Mesendoderm (in vitro differentiated cells): Measurements from ENCODE around the gene RPS6KL1.

Experiments used
- DNase-seq: peaks from one replicate; pipeline ENCODE4 v3.0.0; 2013
- H2AK5ac ChIP-seq: 2 replicates; pipeline ENCODE4 v1.6.1; 2013; ENCODE audit warnings: low read length, inconsistent platforms
- H2BK120ac ChIP-seq: 2 replicates; pipeline ENCODE4 v1.6.1; 2013; ENCODE audit warnings: low read depth, mild to moderate bottlenecking, low read length, moderate library complexity, mixed read lengths
- H2BK15ac ChIP-seq: replicated peaks from 2 replicates; pipeline ENCODE4 v1.6.1; 2013; ENCODE audit warnings: low read depth, mild to moderate bottlenecking, moderate library complexity
- H2BK5ac ChIP-seq: 2 replicates; pipeline ENCODE4 v1.6.1; 2013; ENCODE audit warnings: low read length, inconsistent platforms
- H3K18ac ChIP-seq: 2 replicates; pipeline ENCODE4 v1.6.1; 2013; ENCODE audit warnings: mild to moderate bottlenecking, low read length, mixed read lengths
- H3K23ac ChIP-seq: one replicate; pipeline ENCODE4 v1.6.1; 2013; ENCODE audit warnings: low read length
- H3K27ac ChIP-seq: 2 replicates; pipeline ENCODE4 v1.5.1; 2013; ENCODE audit warnings: low read depth, mild to moderate bottlenecking, inconsistent platforms, low read length, moderate library complexity
- H3K27me3 ChIP-seq: 2 replicates; pipeline ENCODE4 v1.6.1; 2013; ENCODE audit warnings: low read length, control low read depth, mild to moderate bottlenecking, inconsistent platforms; ENCODE audit not compliant: insufficient read depth, poor library complexity
- H3K36me3 ChIP-seq: 2 replicates; pipeline ENCODE4 v1.6.1; 2013; ENCODE audit warnings: low read length, inconsistent platforms; ENCODE audit not compliant: control insufficient read depth, insufficient read depth
- H3K4ac ChIP-seq: one replicate; pipeline ENCODE4 v1.6.1; 2013; ENCODE audit warnings: low read depth, mild to moderate bottlenecking, low read length, moderate library complexity
- H3K4me1 ChIP-seq: 2 replicates; pipeline ENCODE4 v1.6.1; 2013; ENCODE audit warnings: low read depth, low read length, inconsistent platforms; ENCODE audit not compliant: control insufficient read depth
- H3K4me2 ChIP-seq: 2 replicates; pipeline ENCODE4 v1.6.1; 2013; ENCODE audit warnings: low read length
- H3K4me3 ChIP-seq: 2 replicates; pipeline ENCODE4 v1.5.1; 2013; ENCODE audit warnings: mild to moderate bottlenecking, low read length
- H3K56ac ChIP-seq: one replicate; pipeline ENCODE4 v1.6.1; 2013; ENCODE audit warnings: low read length
- H3K79me1 ChIP-seq: 2 replicates; pipeline ENCODE4 v1.6.1; 2013; ENCODE audit warnings: low read length, inconsistent platforms
- H3K79me2 ChIP-seq: 2 replicates; pipeline ENCODE4 v1.6.1; 2013; ENCODE audit warnings: mild to moderate bottlenecking, low read length; ENCODE audit not compliant: control insufficient read depth, insufficient read depth
- H3K9ac ChIP-seq: 2 replicates; pipeline ENCODE4 v1.6.1; 2013; ENCODE audit warnings: low read length, inconsistent platforms
- H4K5ac ChIP-seq: one replicate; pipeline ENCODE4 v1.6.1; 2013; ENCODE audit warnings: low read length
- H4K8ac ChIP-seq: one replicate; pipeline ENCODE4 v1.6.1; 2013; ENCODE audit warnings: low read depth, mild to moderate bottlenecking, control low read depth, low read length, moderate library complexity
- WGBS: extraction: QIAGEN DNeasy Blood & Tissue Kit; methylation state at CpG from one replicate; pipeline ENCODE4 v1.1.7; 2013; ENCODE audit warnings: low lambda C conversion rate, missing lambda C conversion rate; ENCODE audit not compliant: insufficient coverage; ENCODE audit errors: extremely low coverage; 5-methylcytosine and 5-hydroxymethylcytosine counted together

RPS6KL1 gene

DNA sequence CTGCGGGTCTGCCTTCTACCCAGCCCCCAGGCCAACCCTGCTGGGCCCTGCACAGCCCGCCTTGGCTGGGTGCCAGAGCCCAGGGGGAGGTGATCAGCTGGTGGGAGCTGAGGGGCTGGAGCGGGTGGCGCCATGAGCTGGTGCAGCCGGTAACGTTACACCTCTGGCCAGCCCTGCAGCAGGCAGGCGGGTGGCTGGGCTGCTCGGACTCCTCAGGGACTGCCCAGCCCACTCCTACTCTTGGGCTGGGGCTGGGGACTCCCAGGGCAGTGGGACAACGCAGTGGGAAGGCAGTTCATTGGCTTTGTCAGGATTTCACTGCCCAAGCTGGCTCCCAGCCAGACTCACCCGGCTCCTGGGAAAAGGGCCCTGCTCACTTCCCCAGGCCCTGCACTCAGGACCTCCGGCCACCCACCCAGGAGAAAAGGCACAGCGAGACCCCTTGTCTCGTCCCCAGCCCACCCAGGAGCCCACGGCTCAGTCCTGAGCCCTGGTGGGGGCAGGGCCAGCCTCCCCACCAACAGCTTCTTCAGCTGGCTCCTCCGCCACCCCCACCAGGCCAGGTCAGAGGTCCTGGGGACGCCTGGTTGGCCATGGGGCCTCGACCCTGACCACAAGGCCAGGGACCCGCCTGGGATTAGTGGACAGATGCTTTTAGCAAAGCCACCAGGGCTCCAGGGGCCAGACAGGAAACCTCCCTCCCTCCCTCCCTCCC is 31.3 kb upstream of the RPS6KL1 start:
- no peak overlapping the region for H3K27ac ChIP-seq
- no peak for DNase-seq

GRCh38 chr14:74953686-74954085 is 30.6 kb upstream of the RPS6KL1 start:
- H3K4ac ChIP-seq = no peak overlapping the region
- H3K79me2 ChIP-seq = no peaks in the 10 kb centered on the region
- peaks cover 2% of the 10 kb centered on the region for H3K4me1 ChIP-seq
- no peak overlapping the region for H2BK120ac ChIP-seq
- H4K8ac ChIP-seq = no peak overlapping the region
- H2BK15ac ChIP-seq = no peak overlapping the region
- H3K4me2 ChIP-seq = no peak overlapping the region
- no peak overlapping the region for H3K56ac ChIP-seq
- H3K9ac ChIP-seq = no peak overlapping the region
- no peaks in the 10 kb centered on the region for H3K36me3 ChIP-seq
- H3K27me3 ChIP-seq = no peaks in the 10 kb centered on the region
- H3K23ac ChIP-seq = no peak overlapping the region
- H4K5ac ChIP-seq = no peak overlapping the region
- no peak overlapping the region for H2BK5ac ChIP-seq
- DNase-seq = no peak
- H3K79me1 ChIP-seq = no peaks in the 10 kb centered on the region
- no peak overlapping the region for H3K4me3 ChIP-seq
- no CpG with 5 or more reads among the region's 5 CpGs for WGBS
- no peak overlapping the region for H2AK5ac ChIP-seq
- H3K18ac ChIP-seq = no peak overlapping the region
- H3K27ac ChIP-seq = no peak overlapping the region

More for the DNA sequence above, 31.3 kb upstream of the RPS6KL1 start:
- Histone ChIP-seq H2BK15ac (no peak overlapping the region), H2BK5ac (no peak overlapping the region), H2AK5ac (no peak overlapping the region), H3K79me1 (no peaks in the 10 kb centered on the region), H3K36me3 (no peaks in the 10 kb centered on the region), H3K4ac (peak overlapping the region; percentile 4), H3K79me2 (no peaks in the 10 kb centered on the region), H2BK120ac (no peak overlapping the region), H3K56ac (peak overlapping the region; percentile 71), H3K18ac (no peak overlapping the region), H3K4me1 (peaks cover 2% of the 10 kb centered on the region), H3K23ac (no peak overlapping the region), H3K9ac (peak overlapping the region; percentile 62), H4K8ac (no peak overlapping the region), H3K27me3 (no peaks in the 10 kb centered on the region), H3K4me3 (no peak overlapping the region), H3K4me2 (peak overlapping the region; percentile 29), H4K5ac (no peak overlapping the region)
- no CpG with 5 or more reads among the region's 18 CpGs for WGBS

GRCh38 chr14:74952697-74953484 is 29.8 kb upstream of the RPS6KL1 start:
- Histone ChIP-seq H3K27ac (no peak overlapping the region), H3K56ac (no peak overlapping the region), H3K79me1 (no peaks in the 10 kb centered on the region), H3K79me2 (no peaks in the 10 kb centered on the region), H3K9ac (no peak overlapping the region), H2AK5ac (no peak overlapping the region), H3K4me2 (no peak overlapping the region), H3K4me3 (no peak overlapping the region), H2BK15ac (no peak overlapping the region), H3K27me3 (no peaks in the 10 kb centered on the region), H4K5ac (no peak overlapping the region), H2BK5ac (no peak overlapping the region), H2BK120ac (no peak overlapping the region), H3K36me3 (no peaks in the 10 kb centered on the region), H4K8ac (no peak overlapping the region), H3K23ac (no peak overlapping the region), H3K18ac (no peak overlapping the region), H3K4ac (no peak overlapping the region), H3K4me1 (peaks cover 2% of the 10 kb centered on the region)
- no peak for DNase-seq
- no CpG with 5 or more reads among the region's 18 CpGs for WGBS

- no peak overlapping the region for H2BK15ac ChIP-seq
- WGBS = no CpG with 5 or more reads among the region's 6 CpGs
These were observed 29.2 kb upstream of the RPS6KL1 start for GRCh38 chr14:74952180-74952665.

GRCh38 chr14:74951443-74952179 is 28.6 kb upstream of the RPS6KL1 start:
- Histone ChIP-seq H3K27me3 (no peaks in the 10 kb centered on the region), H2BK5ac (no peak overlapping the region), H3K36me3 (no peaks in the 10 kb centered on the region), H3K4me2 (no peak overlapping the region), H4K8ac (no peak overlapping the region), H4K5ac (no peak overlapping the region), H3K9ac (peak overlapping the region; percentile 11), H3K79me2 (no peaks in the 10 kb centered on the region), H3K56ac (peak overlapping the region; percentile 17), H3K79me1 (no peaks in the 10 kb centered on the region), H3K4ac (no peak overlapping the region), H2AK5ac (no peak overlapping the region), H3K4me3 (no peak overlapping the region), H3K27ac (no peak overlapping the region), H3K18ac (no peak overlapping the region), H3K23ac (no peak overlapping the region), H2BK120ac (no peak overlapping the region), H3K4me1 (peaks cover 2% of the 10 kb centered on the region), H2BK15ac (no peak overlapping the region)
- DNase-seq = no peak
- WGBS = no CpG with 5 or more reads among the region's 15 CpGs

More at GRCh38 chr14:74952180-74952665, 29.2 kb upstream of the RPS6KL1 start:
- Histone ChIP-seq H3K23ac (no peak overlapping the region), H3K79me1 (no peaks in the 10 kb centered on the region), H3K4ac (no peak overlapping the region), H3K4me3 (no peak overlapping the region), H3K4me2 (no peak overlapping the region), H2BK5ac (no peak overlapping the region), H2BK120ac (no peak overlapping the region), H3K56ac (peak overlapping the region; percentile 17), H3K4me1 (peaks cover 2% of the 10 kb centered on the region), H3K79me2 (no peaks in the 10 kb centered on the region), H3K9ac (no peak overlapping the region), H4K5ac (no peak overlapping the region), H2AK5ac (no peak overlapping the region), H4K8ac (no peak overlapping the region), H3K36me3 (no peaks in the 10 kb centered on the region), H3K27ac (no peak overlapping the region), H3K18ac (no peak overlapping the region), H3K27me3 (no peaks in the 10 kb centered on the region)
- no peak for DNase-seq
